ENCODE data around the gene TMEM203. TPM values are rescaled to one million over a fixed set of nuclear protein-coding genes. Genes with fewer than 3 reads are reported as not detected.

The TMEM203 gene
- total and polyA plus RNA-seq, 2 of the 13 experiments (the other 11 are each of a cell fraction or from before 2014, with no cell fraction given) = 23.4 to 36.7 TPM

- no peak for TF ChIP-seq FOXO1 (CRISPR knock-in tag; IDR thresholded peaks at IDR 0.05)
- no peak for TF ChIP-seq ZFP90 (CRISPR knock-in tag; IDR thresholded peaks at IDR 0.05; ENCODE audit: borderline replicate concordance)
- TF ChIP-seq IKZF4 (CRISPR knock-in tag; IDR thresholded peaks at IDR 0.05; ENCODE audit: borderline replicate concordance, low read depth, not compliant biosample characterization) = peak; percentile 75
- no peak for TF ChIP-seq ZNF383 (CRISPR knock-in tag; IDR thresholded peaks at IDR 0.05; ENCODE audit: borderline replicate concordance)
- TF ChIP-seq ZNF703 (CRISPR knock-in tag; IDR thresholded peaks at IDR 0.05; ENCODE audit: borderline replicate concordance) = no peak
- TF ChIP-seq ZNF362 (CRISPR knock-in tag; IDR thresholded peaks at IDR 0.05; ENCODE audit: borderline replicate concordance) = no peak
- no peak for TF ChIP-seq ZBTB25 (CRISPR knock-in tag; IDR thresholded peaks at IDR 0.05)
- TF ChIP-seq CSRNP1 (CRISPR knock-in tag; IDR thresholded peaks at IDR 0.05) = no peak
- TF ChIP-seq RXRA (CRISPR knock-in tag; IDR thresholded peaks at IDR 0.05) = peak; percentile 52; the same call in 1 of the 2 replicates
- TF ChIP-seq ZBTB3 (CRISPR knock-in tag; IDR thresholded peaks at IDR 0.05; ENCODE audit: borderline replicate concordance, low read depth) = no peak
- TF ChIP-seq POLR2AphosphoS5 (IDR thresholded peaks at IDR 0.05; ENCODE audit: low read depth, low read length) = no peak
- 0 out of 2 replicates have a peak, but pooled peaks have one; percentile 43 for TF ChIP-seq ZSCAN5A (CRISPR knock-in tag; IDR thresholded peaks at IDR 0.05; ENCODE audit: borderline replicate concordance)
- no peak for TF ChIP-seq PAF1 (CRISPR knock-in tag; IDR thresholded peaks at IDR 0.05)
- no peak for TF ChIP-seq USF2 (IDR thresholded peaks at IDR 0.05; ENCODE audit: low read depth, low read length)
- no peak; the same call in 1 of the 2 replicates for TF ChIP-seq USF2 (CRISPR knock-in tag; IDR thresholded peaks at IDR 0.05; ENCODE audit: borderline replicate concordance)
- TF ChIP-seq ZNF18 (CRISPR knock-in tag; IDR thresholded peaks at IDR 0.05; ENCODE audit: insufficient replicate concordance) = peak; percentile 67
- TF ChIP-seq ZNF629 (CRISPR knock-in tag; conservative IDR thresholded peaks at IDR 0.05) = no peak
- TF ChIP-seq ZNF564 (CRISPR knock-in tag; IDR thresholded peaks at IDR 0.05) = peak; percentile 47; the same call in 1 of the 2 replicates
Observed at GRCh38 chr9:137235424-137236237, 30.2 kb upstream of the TMEM203 start (continued).
